SU-DHL-6 (cell line): Measurements from ENCODE around the gene ELP2.
A peak's percentile ranks its signal among the peaks of the same experiment; 100 is the strongest.

Source experiments
- H2AFZ ChIP-seq: fragments of 200-600 bp; sonication (generic); 2 replicates; pipeline ENCODE4 v1.6.1; 2014; ENCODE audit warnings: low read depth, mild to moderate bottlenecking, moderate library complexity, mixed read lengths, antibody characterized with exemption, low read length; ENCODE audit not compliant: severe bottlenecking
- H3F3A ChIP-seq: fragments of 200-600 bp; shearing (Covaris generic); 2 replicates; pipeline ENCODE4 v1.6.0; 2016; ENCODE audit warnings: antibody characterized with exemption, mild to moderate bottlenecking; ENCODE audit not compliant: insufficient read depth
- H3K27ac ChIP-seq: fragments of 200-600 bp; sonication (generic); 2 replicates; pipeline ENCODE4 v1.5.1; 2016; ENCODE audit warnings: low read depth, mild to moderate bottlenecking, low read length, moderate library complexity, mixed read lengths
- H3K27me3 ChIP-seq: fragments of 200-600 bp; sonication (generic), shearing (Covaris generic); 2 replicates; pipeline ENCODE4 v1.6.0; 2014; ENCODE audit warnings: mild to moderate bottlenecking, low read length
- H3K36me3 ChIP-seq: fragments of 200-600 bp; sonication (generic); 2 replicates; pipeline ENCODE4 v1.6.1; 2014; ENCODE audit warnings: mild to moderate bottlenecking, low read length, mixed read lengths
- H3K4me2 ChIP-seq: fragments of 300-600, 200-600 bp; shearing (Covaris generic), sonication (generic); 2 replicates; pipeline ENCODE4 v1.6.0; 2014; ENCODE audit warnings: low read length, low read depth, mild to moderate bottlenecking; ENCODE audit not compliant: poor library complexity, severe bottlenecking
- H3K4me3 ChIP-seq: fragments of 200-600 bp; sonication (generic); 2 replicates; pipeline ENCODE4 v1.5.1; 2014; ENCODE audit warnings: antibody characterized with exemption, low read length, mild to moderate bottlenecking, mixed read lengths; ENCODE audit not compliant: insufficient read depth, poor library complexity, severe bottlenecking
- H3K79me2 ChIP-seq: fragments of 200-600 bp; sonication (generic); 2 replicates; pipeline ENCODE4 v1.6.1; 2014; ENCODE audit warnings: mild to moderate bottlenecking, low read length, moderate library complexity; ENCODE audit not compliant: insufficient read depth
- H3K9ac ChIP-seq: fragments of 200-600 bp; sonication (generic); 2 replicates; pipeline ENCODE4 v1.7.0; 2014; ENCODE audit warnings: mild to moderate bottlenecking, low read length
- H3K9me2 ChIP-seq: fragments of 200-600 bp; sonication (generic); replicated peaks from 2 replicates; pipeline ENCODE4 v1.6.1; 2014; ENCODE audit warnings: low read length; ENCODE audit not compliant: insufficient read depth
- H3K9me3 ChIP-seq: fragments of 200-600 bp; sonication (generic); 2 replicates; pipeline ENCODE4 v1.6.1; 2014; ENCODE audit warnings: low read length, mixed read lengths; ENCODE audit not compliant: insufficient read depth
- H4K20me1 ChIP-seq: fragments of 200-600 bp; sonication (generic); 2 replicates; pipeline ENCODE4 v1.6.1; 2014; ENCODE audit warnings: low read depth, mild to moderate bottlenecking, antibody characterized with exemption, low read length, moderate library complexity, mixed read lengths
- CTCF ChIP-seq: fragments of 200-600 bp; sonication (generic); IDR thresholded peaks from one replicate; pipeline ENCODE4 v1.5.1; 2017; ENCODE audit warnings: antibody characterized with exemption, mild to moderate bottlenecking, low read length, moderate library complexity; ENCODE audit not compliant: insufficient read depth, poor library complexity, severe bottlenecking
- EZH2phosphoT487 ChIP-seq: fragments of 200-600 bp; sonication (generic), shearing (Covaris generic); conservative IDR thresholded peaks from 2 replicates; pipeline ENCODE4 v1.6.1; 2018; ENCODE audit warnings: mild to moderate bottlenecking, antibody characterized with exemption, low read length, moderate library complexity, mixed read lengths

The ELP2 gene

GRCh38 chr18:36127836-36128529 lies 1.7 kb upstream of the ELP2 start:
- Histone ChIP-seq H3K4me3 (peak overlapping the region; percentile 87), H3K27me3 (no peaks in the 10 kb centered on the region), H4K20me1 (peaks cover 17% of the 10 kb centered on the region), H3K36me3 (peaks cover 8% of the 10 kb centered on the region), H3K27ac (no peak overlapping the region), H2AFZ (peak overlapping the region; percentile 92), H3K9me3 (no peaks in the 10 kb centered on the region), H3K79me2 (peaks cover 59% of the 10 kb centered on the region), H3K4me2 (peak overlapping the region; percentile 78), H3K9me2 (no peaks in the 10 kb centered on the region), H3K9ac (peak overlapping the region; percentile 96), H3F3A (no peaks in the 10 kb centered on the region)
- no peak for TF ChIP-seq CTCF
- TF ChIP-seq EZH2phosphoT487, result no peak

GRCh38 chr18:36128530-36128870 lies 1.2 kb upstream of the ELP2 start:
- Histone ChIP-seq H3K27me3 (no peaks in the 10 kb centered on the region), H3K9me3 (no peaks in the 10 kb centered on the region), H2AFZ (peak overlapping the region; percentile 92), H3K9me2 (no peaks in the 10 kb centered on the region), H3F3A (no peaks in the 10 kb centered on the region), H3K79me2 (peaks cover 64% of the 10 kb centered on the region), H3K27ac (0 out of 2 replicates have a peak overlapping the region, but pooled peaks have one; percentile 31), H3K4me2 (peak overlapping the region; percentile 78), H4K20me1 (peaks cover 20% of the 10 kb centered on the region), H3K36me3 (peaks cover 3% of the 10 kb centered on the region; the same call in 1 of the 2 replicates), H3K4me3 (peak overlapping the region; percentile 87), H3K9ac (peak overlapping the region; percentile 96)
- TF ChIP-seq EZH2phosphoT487 (no peak), CTCF (no peak)

- H3K4me2 ChIP-seq, result peak overlapping the region; percentile 78
- peaks cover 20% of the 10 kb centered on the region for H4K20me1 ChIP-seq
- peak overlapping the region; percentile 31 for H3K27ac ChIP-seq
- H3K9me3 ChIP-seq, result no peaks in the 10 kb centered on the region
- H3K9me2 ChIP-seq, result no peaks in the 10 kb centered on the region
- H3K36me3 ChIP-seq, result peaks cover under 1% of the 10 kb centered on the region; the same call in 1 of the 2 replicates
- H2AFZ ChIP-seq, result peak overlapping the region; percentile 92
- peak overlapping the region; percentile 87 for H3K4me3 ChIP-seq
- H3K9ac ChIP-seq, result peak overlapping the region; percentile 96
- no peaks in the 10 kb centered on the region for H3F3A ChIP-seq
- H3K27me3 ChIP-seq, result no peaks in the 10 kb centered on the region
- no peak for TF ChIP-seq EZH2phosphoT487
- no peak for TF ChIP-seq CTCF
- peaks cover 67% of the 10 kb centered on the region for H3K79me2 ChIP-seq
Observed at GRCh38 chr18:36128907-36129299, 796 bp upstream of the ELP2 start.
